Measurements from ENCODE around the gene RAMACL. TPM values are rescaled to one million over a fixed set of nuclear protein-coding genes. Genes with fewer than 3 reads are reported as not detected.

The RAMACL gene
- total and polyA plus RNA-seq, 2 donors (not counting 1 experiment from before 2014, with no cell fraction given) = 2.7 TPM; not detected in 1

- Histone ChIP-seq H3K4me3 (ENCODE audit: control extremely low read depth in 1 of 5, extremely low read depth in 1 of 5, insufficient read depth in 1 of 5, low read depth in 2 of 5, low read length in 4 of 5) (no peak overlapping the region), H3K9me3 (ENCODE audit: control extremely low read depth in 1 of 3, control insufficient read depth in 2 of 3, insufficient read depth in 1 of 3, low read length in 2 of 3) (no peaks in the 10 kb centered on the region), H4K20me1 (ENCODE audit: control insufficient read depth, insufficient read depth, low read length, poor library complexity, severe bottlenecking) (no peaks in the 10 kb centered on the region), H3K9ac (ENCODE audit: low read length) (no peak overlapping the region), H3K27me3 (replicated peaks in 1 of 4; ENCODE audit: control extremely low read depth in 1 of 4, control insufficient read depth in 3 of 4, insufficient read depth in 4 of 4, low read length in 3 of 4) (no peaks in the 10 kb centered on the region), H2AFZ (ENCODE audit: insufficient read depth, low read depth, low read length, poor library complexity, severe bottlenecking) (no peak overlapping the region), H3K4me2 (replicated peaks; ENCODE audit: low read depth, low read length, poor library complexity, severe bottlenecking) (no peak overlapping the region), H3K4me1 (ENCODE audit: control insufficient read depth in 2 of 2, insufficient read depth in 2 of 2, low read length in 2 of 2) (peaks cover 0 to 5% of the 10 kb centered on the region in 2 donors), H3K36me3 (replicated peaks in 1 of 2; ENCODE audit: control extremely low read depth in 1 of 2, control insufficient read depth in 1 of 2, extremely low read depth in 1 of 2, insufficient read depth in 2 of 2, low read length in 1 of 2) (no peaks in the 10 kb centered on the region), H3K79me2 (ENCODE audit: control insufficient read depth, insufficient read depth, low read length) (no peaks in the 10 kb centered on the region), H3K27ac (ENCODE audit: low read length in 2 of 2) (no peak overlapping the region)
- no peaks in the 10 kb centered on the region for H3K9me3 Mint-ChIP-seq (ENCODE audit: insufficient read depth)
- no peak overlapping the region for H3K27ac Mint-ChIP-seq
- ChIA-PET CTCF (no interaction called here), POLR2A (no interaction called here)
- intact Hi-C loops (cut with micrococcal nuclease) = no loop called here
- TF ChIP-seq EZH2 (IDR thresholded peaks at IDR 0.05; ENCODE audit: borderline replicate concordance, insufficient read depth, low read depth, low read length, poor library complexity, severe bottlenecking) (no peak), CTCF (IDR thresholded peaks at IDR 0.05) (no peak)
- 88% methylated on average over 4 of the region's 6 CpGs for WGBS (ENCODE audit: insufficient coverage)
- no peak for ATAC-seq (ENCODE audit: low read depth)
- peaks cover 6% of the 10 kb centered on the region for H3K4me1 Mint-ChIP-seq
- no peaks in the 10 kb centered on the region for H3K27me3 Mint-ChIP-seq
- no peak overlapping the region for H3K4me3 Mint-ChIP-seq
- no peak for DNase-seq
These were observed 39.8 kb downstream of the RAMACL start for GRCh38 chr6:166546653-166547052.

GRCh38 chr6:166545156-166546034 lies 41.1 kb downstream of the RAMACL start:
- Histone ChIP-seq H2AFZ (ENCODE audit: insufficient read depth, low read depth, low read length, poor library complexity, severe bottlenecking) (no peak overlapping the region), H3K27ac (ENCODE audit: low read length in 2 of 2) (no peak overlapping the region), H3K9ac (ENCODE audit: low read length) (no peak overlapping the region), H3K9me3 (ENCODE audit: control extremely low read depth in 1 of 3, control insufficient read depth in 2 of 3, insufficient read depth in 1 of 3, low read length in 2 of 3) (no peaks in the 10 kb centered on the region), H3K27me3 (replicated peaks in 1 of 4; ENCODE audit: control extremely low read depth in 1 of 4, control insufficient read depth in 3 of 4, insufficient read depth in 4 of 4, low read length in 3 of 4) (no peaks in the 10 kb centered on the region), H3K79me2 (ENCODE audit: control insufficient read depth, insufficient read depth, low read length) (no peaks in the 10 kb centered on the region), H3K4me2 (replicated peaks; ENCODE audit: low read depth, low read length, poor library complexity, severe bottlenecking) (no peak overlapping the region), H4K20me1 (ENCODE audit: control insufficient read depth, insufficient read depth, low read length, poor library complexity, severe bottlenecking) (no peaks in the 10 kb centered on the region), H3K4me3 (ENCODE audit: control extremely low read depth in 1 of 5, extremely low read depth in 1 of 5, insufficient read depth in 1 of 5, low read depth in 2 of 5, low read length in 4 of 5) (no peak overlapping the region), H3K36me3 (replicated peaks in 1 of 2; ENCODE audit: control extremely low read depth in 1 of 2, control insufficient read depth in 1 of 2, extremely low read depth in 1 of 2, insufficient read depth in 2 of 2, low read length in 1 of 2) (no peaks in the 10 kb centered on the region), H3K4me1 (ENCODE audit: control insufficient read depth in 2 of 2, insufficient read depth in 2 of 2, low read length in 2 of 2) (peaks cover 5 to 18% of the 10 kb centered on the region in 2 donors)
- ATAC-seq (ENCODE audit: low read depth) = no peak
- Mint-ChIP-seq H3K27ac (no peak overlapping the region), H3K27me3 (no peaks in the 10 kb centered on the region), H3K9me3 (ENCODE audit: insufficient read depth) (no peaks in the 10 kb centered on the region), H3K4me1 (peaks cover 18% of the 10 kb centered on the region), H3K4me3 (no peak overlapping the region)
- TF ChIP-seq EZH2 (IDR thresholded peaks at IDR 0.05; ENCODE audit: borderline replicate concordance, insufficient read depth, low read depth, low read length, poor library complexity, severe bottlenecking) (no peak), CTCF (IDR thresholded peaks at IDR 0.05) (no peak)
- ChIA-PET POLR2A (no interaction called here), CTCF (no interaction called here)
- no peak for DNase-seq
- 97% methylated on average over 12 of the region's 19 CpGs for WGBS (ENCODE audit: insufficient coverage)
- intact Hi-C loops (cut with micrococcal nuclease) = no loop called here
